ENCODE data around the gene APOBEC3A. TPM values are rescaled to one million over a fixed set of nuclear protein-coding genes. Genes with fewer than 3 reads are reported as not detected.
"Not testable (repeated sequence)": the region's sequence is repeated elsewhere in the genome, so short reads cannot be mapped to it uniquely, and the experiment has no call there.

The APOBEC3A gene
- total RNA-seq, 6 experiments from 2014 or later, result not detected

GRCh38 chr22:39007177-39007576 is 49.8 kb downstream of the APOBEC3A start:
- no peaks in the 10 kb centered on the region for H3K9me3 Mint-ChIP-seq
- TF ChIP-seq CTCF (IDR thresholded peaks at IDR 0.05), result no peak
- H3K27ac Mint-ChIP-seq, result no peak overlapping the region
- H3K36me3 Mint-ChIP-seq (ENCODE audit: low read depth), result no peaks in the 10 kb centered on the region
- H3K4me3 Mint-ChIP-seq, result no peak overlapping the region
- H3K27me3 Mint-ChIP-seq (ENCODE audit: insufficient read depth), result peaks cover 2% of the 10 kb centered on the region; the same call in 1 of the 2 replicates
- DNase-seq, result no peak
- peaks cover 7% of the 10 kb centered on the region for H3K4me1 Mint-ChIP-seq (ENCODE audit: low read depth)

- H3K9me3 Mint-ChIP-seq; H3K27ac Mint-ChIP-seq; H3K4me3 Mint-ChIP-seq; DNase-seq; H3K4me1 Mint-ChIP-seq (ENCODE audit: low read depth); H3K36me3 Mint-ChIP-seq (ENCODE audit: low read depth); H3K27me3 Mint-ChIP-seq (ENCODE audit: insufficient read depth): not testable (repeated sequence)
Observed at GRCh38 chr22:39008271-39008850, 51.0 kb downstream of the APOBEC3A start.

GRCh38 chr22:39010946-39011345 is 53.5 kb downstream of the APOBEC3A start:
- H3K4me1 Mint-ChIP-seq (ENCODE audit: low read depth), result peaks cover 17% of the 10 kb centered on the region
- TF ChIP-seq CTCF (IDR thresholded peaks at IDR 0.05), result no peak
- H3K4me3 Mint-ChIP-seq, result no peak overlapping the region
- H3K9me3 Mint-ChIP-seq, result no peaks in the 10 kb centered on the region
- H3K27me3 Mint-ChIP-seq (ENCODE audit: insufficient read depth), result peaks cover 4% of the 10 kb centered on the region; the same call in 1 of the 2 replicates
- no peak for DNase-seq
- H3K27ac Mint-ChIP-seq, result no peak overlapping the region
- H3K36me3 Mint-ChIP-seq (ENCODE audit: low read depth), result no peaks in the 10 kb centered on the region; the same call in 1 of the 2 replicates

Other genes with a start within 250 kb of the APOBEC3A start
- 100 to 1,000 TPM in 3 of 6 experiments, 10 to 100 TPM in 3; 90.4 to 104 (median 100.0) TPM for gene SUN2, start 201.6 kb upstream of the APOBEC3A start, total RNA-seq (2021; fragmentation: NEBNext Ultra II Directional; extraction: Animal tissue kit (Norgen Biotek cat#: 25700))
- gene DNAL4, start 163.5 kb upstream of the APOBEC3A start, total RNA-seq (2021; fragmentation: NEBNext Ultra II Directional; extraction: Animal tissue kit (Norgen Biotek cat#: 25700)), result 10 to 100 TPM in 2 of 6 experiments, 1 to 10 TPM in 4; 8.6 to 11.5 (median 9.8) TPM
- 1 to 10 TPM; 1.4 to 5.4 (median 1.6) TPM for gene NPTXR, start 113.6 kb upstream of the APOBEC3A start, total RNA-seq (2021; fragmentation: NEBNext Ultra II Directional; extraction: Animal tissue kit (Norgen Biotek cat#: 25700))
- gene CBX6, start 85.4 kb upstream of the APOBEC3A start, total RNA-seq (2021; fragmentation: NEBNext Ultra II Directional; extraction: Animal tissue kit (Norgen Biotek cat#: 25700)), result 10 to 100 TPM; 72.0 to 91.5 (median 75.3) TPM
- gene APOBEC3B, start 24.7 kb downstream of the APOBEC3A start, total RNA-seq (2021; fragmentation: NEBNext Ultra II Directional; extraction: Animal tissue kit (Norgen Biotek cat#: 25700)), result 10 to 100 TPM; 14.9 to 44.2 (median 39.4) TPM
- gene APOBEC3C, start 56.6 kb downstream of the APOBEC3A start, total RNA-seq (2021; fragmentation: NEBNext Ultra II Directional; extraction: Animal tissue kit (Norgen Biotek cat#: 25700)), result 10 to 100 TPM; 43.9 to 93.9 (median 83.5) TPM
- under 1 TPM; 0.51 to 0.83 (median 0.58) TPM for gene APOBEC3D, start 63.5 kb downstream of the APOBEC3A start, total RNA-seq (2021; fragmentation: NEBNext Ultra II Directional; extraction: Animal tissue kit (Norgen Biotek cat#: 25700))
- gene APOBEC3F, start 83.3 kb downstream of the APOBEC3A start, total RNA-seq (2021; fragmentation: NEBNext Ultra II Directional; extraction: Animal tissue kit (Norgen Biotek cat#: 25700)), result 10 to 100 TPM in 1 of 6 experiments, 1 to 10 TPM in 5; 6.5 to 12.1 (median 9.0) TPM
- 1 to 10 TPM; 1.9 to 7.0 (median 5.9) TPM for gene APOBEC3G, start 119.7 kb downstream of the APOBEC3A start, total RNA-seq (2021; fragmentation: NEBNext Ultra II Directional; extraction: Animal tissue kit (Norgen Biotek cat#: 25700))
- gene APOBEC3H, start 139.6 kb downstream of the APOBEC3A start, total RNA-seq (2021; fragmentation: NEBNext Ultra II Directional; extraction: Animal tissue kit (Norgen Biotek cat#: 25700)), result under 1 TPM in 2 of 6 experiments, not detected in 4; 0.33 to 0.37 TPM
- 1 to 10 TPM; 6.2 to 7.2 (median 6.8) TPM for gene CBX7, start 195.1 kb downstream of the APOBEC3A start, total RNA-seq (2021; fragmentation: NEBNext Ultra II Directional; extraction: Animal tissue kit (Norgen Biotek cat#: 25700))

Data from HFFc6 (cell line).